Suprapubic skin (tissue), 4 donors: Measurements from ENCODE around the gene CDKN1A. TPM values are rescaled to one million over a fixed set of nuclear protein-coding genes. Genes with fewer than 3 reads are reported as not detected.

Source experiments
- DNase-seq, 2 donors: peaks; one replicate each; pipeline ENCODE4 v3.0.0-alpha.2; 2019; ENCODE audit warnings: low spot score in 2 of 2
- H3K27ac ChIP-seq: fragments of 200-600 bp; sonication (generic); one replicate; pipeline ENCODE4 v1.5.1; 2019
- H3K27me3 ChIP-seq: fragments of 200-600 bp; sonication (generic); one replicate; pipeline ENCODE4 v1.5.1; 2019
- H3K36me3 ChIP-seq: fragments of 200-600 bp; sonication (generic); one replicate; pipeline ENCODE4 v1.5.1; 2019
- H3K4me1 ChIP-seq: fragments of 200-600 bp; sonication (generic); one replicate; pipeline ENCODE4 v1.5.1; 2019
- H3K4me3 ChIP-seq: fragments of 200-600 bp; sonication (generic); one replicate; pipeline ENCODE4 v1.5.1; 2019; ENCODE audit warnings: mild to moderate bottlenecking
- H3K9me3 ChIP-seq: fragments of 200-600 bp; sonication (generic); one replicate; pipeline ENCODE4 v1.5.1; 2019
- EP300 ChIP-seq: sonication (generic); formaldehyde crosslinking; IDR thresholded peaks from one replicate; pipeline ENCODE4 v1.6.1; 2017; ENCODE audit warnings: antibody characterized with exemption
- POLR2A ChIP-seq, 2 donors: fragments of 450-650 bp; IDR thresholded peaks; one replicate each; pipeline ENCODE4 v1.6.1; 2017; ENCODE audit warnings: antibody characterized with exemption in 2 of 2, mild to moderate bottlenecking in 2 of 2, moderate library complexity in 2 of 2
- POLR2AphosphoS5 ChIP-seq, 3 donors: sonication (generic); formaldehyde crosslinking; IDR thresholded peaks; one replicate each; pipeline ENCODE4 v1.6.1; 2017; ENCODE audit warnings: antibody characterized with exemption in 3 of 3
- WGBS: methylation state at CpG from one replicate; pipeline ENCODE4 v1.1.5; 2018; 5-methylcytosine and 5-hydroxymethylcytosine counted together
- total RNA-seq, 4 donors: library from RNA; depleted of rRNA; stranded (reverse); fragments of >200 nt; gene quantifications; one replicate each; pipeline ENCODE4 v1.1.0, GENCODE V29; 2016
- TF ChIP-seq, protein P1 (sequence below), 2 donors: fragments of 200-600 bp in 1 of 2; fragments of 450-650 bp in 1 of 2; sonication (generic) in 1 of 2; IDR thresholded peaks; one replicate each; pipeline ENCODE4 v1.5.1; 2016 to 2019; ENCODE audit warnings: antibody characterized with exemption in 2 of 2, mild to moderate bottlenecking in 1 of 2, moderate library complexity in 1 of 2

Gene CDKN1A
- total RNA-seq, 4 donors from 2014 or later: 138 to 315 (median 207) TPM

- Histone ChIP-seq H3K4me3 (no peak overlapping the region), H3K4me1 (peaks cover 37% of the 10 kb centered on the region), H3K27me3 (no peaks in the 10 kb centered on the region), H3K36me3 (no peaks in the 10 kb centered on the region), H3K27ac (no peak overlapping the region), H3K9me3 (no peaks in the 10 kb centered on the region)
- TF ChIP-seq, protein P1, sequence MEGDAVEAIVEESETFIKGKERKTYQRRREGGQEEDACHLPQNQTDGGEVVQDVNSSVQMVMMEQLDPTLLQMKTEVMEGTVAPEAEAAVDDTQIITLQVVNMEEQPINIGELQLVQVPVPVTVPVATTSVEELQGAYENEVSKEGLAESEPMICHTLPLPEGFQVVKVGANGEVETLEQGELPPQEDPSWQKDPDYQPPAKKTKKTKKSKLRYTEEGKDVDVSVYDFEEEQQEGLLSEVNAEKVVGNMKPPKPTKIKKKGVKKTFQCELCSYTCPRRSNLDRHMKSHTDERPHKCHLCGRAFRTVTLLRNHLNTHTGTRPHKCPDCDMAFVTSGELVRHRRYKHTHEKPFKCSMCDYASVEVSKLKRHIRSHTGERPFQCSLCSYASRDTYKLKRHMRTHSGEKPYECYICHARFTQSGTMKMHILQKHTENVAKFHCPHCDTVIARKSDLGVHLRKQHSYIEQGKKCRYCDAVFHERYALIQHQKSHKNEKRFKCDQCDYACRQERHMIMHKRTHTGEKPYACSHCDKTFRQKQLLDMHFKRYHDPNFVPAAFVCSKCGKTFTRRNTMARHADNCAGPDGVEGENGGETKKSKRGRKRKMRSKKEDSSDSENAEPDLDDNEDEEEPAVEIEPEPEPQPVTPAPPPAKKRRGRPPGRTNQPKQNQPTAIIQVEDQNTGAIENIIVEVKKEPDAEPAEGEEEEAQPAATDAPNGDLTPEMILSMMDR (IDR thresholded peaks at IDR 0.05): no peak
- TF ChIP-seq EP300: no peak
- no peak for TF ChIP-seq POLR2A (IDR thresholded peaks at IDR 0.05)
- TF ChIP-seq POLR2AphosphoS5 (IDR thresholded peaks at IDR 0.05): no peak
- no peak for DNase-seq
- WGBS: 57% methylated on average over 1 of the region's 1 CpG
Observed at GRCh38 chr6:36657942-36658544, 20.5 kb upstream of the CDKN1A start.

DNA sequence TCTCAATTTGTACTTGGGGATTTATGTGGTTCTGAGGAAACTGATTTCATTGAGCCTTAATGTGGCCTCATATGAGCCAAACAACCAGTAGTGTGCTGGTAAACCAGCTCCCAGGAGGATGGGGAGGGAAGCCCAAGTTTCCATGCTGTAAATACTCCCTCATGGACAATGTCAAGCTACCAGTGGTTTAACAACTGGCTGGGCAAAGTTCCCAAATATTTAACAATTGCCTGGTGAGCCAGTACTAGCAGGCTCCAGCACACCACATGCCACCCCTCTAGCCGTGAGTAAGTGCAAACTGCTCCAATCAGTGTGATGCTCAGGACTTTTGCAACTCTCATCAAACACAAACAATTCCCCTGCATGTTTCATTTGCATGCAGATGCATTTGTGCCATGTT is 19.2 kb upstream of the CDKN1A start:
- peaks cover 42% of the 10 kb centered on the region for H3K4me1 ChIP-seq
- H3K27ac ChIP-seq: no peak overlapping the region
- WGBS: 33% methylated on average over 1 of the region's 1 CpG
- H3K4me3 ChIP-seq: no peak overlapping the region
- no peaks in the 10 kb centered on the region for H3K9me3 ChIP-seq
- no peak for TF ChIP-seq EP300
- TF ChIP-seq POLR2AphosphoS5 (IDR thresholded peaks at IDR 0.05): no peak
- TF ChIP-seq POLR2A (IDR thresholded peaks at IDR 0.05): no peak
- TF ChIP-seq, protein P1 (IDR thresholded peaks at IDR 0.05): no peak
- no peaks in the 10 kb centered on the region for H3K36me3 ChIP-seq
- no peaks in the 10 kb centered on the region for H3K27me3 ChIP-seq
- no peak for DNase-seq

- no peaks in the 10 kb centered on the region for H3K36me3 ChIP-seq
- TF ChIP-seq EP300 (no peak), POLR2AphosphoS5 (IDR thresholded peaks at IDR 0.05) (no peak), POLR2A (IDR thresholded peaks at IDR 0.05) (no peak)
- TF ChIP-seq, protein P1 (IDR thresholded peaks at IDR 0.05): no peak
- H3K4me3 ChIP-seq: peak overlapping the region; percentile 19
Observed at GRCh38 chr6:36660771-36661471, 17.6 kb upstream of the CDKN1A start.

DNA sequence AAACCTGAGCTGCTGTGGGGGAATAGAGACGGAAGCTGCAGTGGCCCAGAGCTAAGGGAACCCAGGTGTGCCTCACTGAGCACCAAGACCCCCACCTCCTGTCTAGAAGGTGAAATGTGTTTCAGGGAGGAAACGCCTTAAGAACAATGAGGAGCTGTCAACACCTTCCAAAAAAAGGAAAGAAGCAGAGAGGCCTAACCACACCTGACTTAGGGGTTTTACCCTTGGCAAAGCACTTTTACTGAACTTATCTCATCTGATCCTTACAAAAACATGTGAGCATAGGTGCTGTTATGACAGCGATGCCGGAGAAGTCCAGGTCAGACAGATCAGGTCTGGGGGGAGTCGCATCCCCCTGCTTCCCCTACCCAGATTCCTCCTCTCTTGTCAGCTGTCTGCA is 16.1 kb upstream of the CDKN1A start:
- H3K4me3 ChIP-seq: no peak overlapping the region
- TF ChIP-seq EP300 (no peak), POLR2A (IDR thresholded peaks at IDR 0.05) (no peak), POLR2AphosphoS5 (IDR thresholded peaks at IDR 0.05) (no peak)
- TF ChIP-seq, protein P1 (IDR thresholded peaks at IDR 0.05): no peak
- no peak for DNase-seq
- H3K27ac ChIP-seq: peak overlapping the region; percentile 35
- no peaks in the 10 kb centered on the region for H3K36me3 ChIP-seq
- no peaks in the 10 kb centered on the region for H3K27me3 ChIP-seq
- peaks cover 53% of the 10 kb centered on the region for H3K4me1 ChIP-seq
- no peaks in the 10 kb centered on the region for H3K9me3 ChIP-seq
- 60% methylated on average over 5 of the region's 5 CpGs for WGBS

More at GRCh38 chr6:36660771-36661471, 17.6 kb upstream of the CDKN1A start:
- Histone ChIP-seq H3K4me1 (peaks cover 42% of the 10 kb centered on the region), H3K9me3 (no peaks in the 10 kb centered on the region), H3K27me3 (no peaks in the 10 kb centered on the region), H3K27ac (no peak overlapping the region)
- DNase-seq: peak in 1 of 2 donors; percentile 80
- 68% methylated on average over 11 of the region's 44 CpGs for WGBS

DNA sequence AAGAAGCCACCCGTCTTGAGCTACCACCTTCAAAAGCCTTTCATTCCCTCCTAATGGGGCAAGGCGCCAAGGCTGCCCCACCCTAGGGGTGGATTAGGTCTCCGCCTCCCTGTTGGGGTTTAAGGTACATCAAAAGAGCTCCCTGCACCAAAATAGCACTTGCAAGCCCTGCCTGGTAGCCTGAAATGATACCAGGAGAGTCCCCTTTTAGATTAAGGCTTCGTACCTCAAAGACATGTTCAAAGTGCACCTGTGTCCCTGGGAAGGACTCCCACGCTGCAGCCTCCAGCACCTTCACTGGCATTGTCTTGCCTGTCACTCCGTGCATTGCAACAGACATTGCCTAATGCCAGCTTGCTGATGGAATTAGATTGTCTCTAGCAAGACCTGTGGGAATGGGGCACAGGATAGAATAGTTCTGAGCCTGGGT is 15.7 kb upstream of the CDKN1A start:
- Histone ChIP-seq H3K4me1 (peaks cover 57% of the 10 kb centered on the region), H3K27ac (peak overlapping the region; percentile 35), H3K4me3 (no peak overlapping the region), H3K9me3 (no peaks in the 10 kb centered on the region), H3K27me3 (no peaks in the 10 kb centered on the region), H3K36me3 (no peaks in the 10 kb centered on the region)
- TF ChIP-seq, protein P1 (IDR thresholded peaks at IDR 0.05): no peak
- TF ChIP-seq POLR2A (IDR thresholded peaks at IDR 0.05): no peak
- no peak for TF ChIP-seq EP300
- no peak for TF ChIP-seq POLR2AphosphoS5 (IDR thresholded peaks at IDR 0.05)
- no peak for DNase-seq
- 51% methylated on average over 6 of the region's 6 CpGs for WGBS
